Psoas muscle (tissue), 8 donors: ENCODE results near the gene PIGQ. TPM values are rescaled to one million over a fixed set of nuclear protein-coding genes. Genes with fewer than 3 reads are reported as not detected.

Experiments
- ATAC-seq, 4 donors: fragments of 200-7000 bp; cut with Tn5 transposase; one replicate each; pipeline ENCODE4 v1.9.1; 2020; ENCODE audit warnings: moderate library complexity in 3 of 4, mild to moderate bottlenecking in 2 of 4
- DNase-seq, 2 donors: peaks; one replicate each; pipeline ENCODE4 v3.0.0-alpha.2; 2020
- H3K27ac ChIP-seq: fragments of 200-600 bp; one replicate; pipeline ENCODE4 v1.8.0; 2022
- H3K27me3 ChIP-seq, 3 donors: fragments of 200-600 bp in 1 of 3; one replicate each; pipeline versions ENCODE4 v1.6.1 to v1.8.0; 2013 to 2022; ENCODE audit warnings: low read length in 2 of 3, mild to moderate bottlenecking in 2 of 3, moderate library complexity in 1 of 3; ENCODE audit not compliant: insufficient read depth in 3 of 3
- H3K36me3 ChIP-seq, 2 donors: fragments of 200-600 bp in 1 of 2; one replicate each; pipeline versions ENCODE4 v1.6.1 to v1.8.0; 2013 to 2022; ENCODE audit warnings: low read depth in 1 of 2, mild to moderate bottlenecking in 1 of 2, moderate library complexity in 1 of 2; ENCODE audit not compliant: insufficient read depth in 1 of 2
- H3K4me1 ChIP-seq: fragments of 200-600 bp; one replicate; pipeline ENCODE4 v1.8.0; 2022
- H3K4me3 ChIP-seq: fragments of 200-600 bp; one replicate; pipeline ENCODE4 v1.8.0; 2022; ENCODE audit warnings: mild to moderate bottlenecking
- H3K9me3 ChIP-seq: fragments of 200-600 bp; one replicate; pipeline ENCODE4 v1.8.0; 2022
- CTCF ChIP-seq: fragments of 200-600 bp; IDR thresholded peaks from one replicate; pipeline ENCODE4 v1.8.0; 2022; ENCODE audit warnings: antibody characterized with exemption
- WGBS, 3 donors: extraction: QIAGEN DNeasy Blood & Tissue Kit; methylation state at CpG; one replicate each; pipeline versions ENCODE4 v1.1.6 to v1.1.7; 2013; 5-methylcytosine and 5-hydroxymethylcytosine counted together
- intact Hi-C, 2 donors: fragments of 100-400 bp; cut with DNase I; formaldehyde crosslinking; loops; one replicate each; pipeline versions ENCODE4 v1.11.0 to v1.14.2; 2022
- polyA plus RNA-seq, 3 donors: library from polyadenylated mRNA; stranded (reverse); fragments of 200-250 nt; gene quantifications; one replicate each; pipeline ENCODE4 v1.2.3, GENCODE V29; 2013
- total RNA-seq, 4 donors: library from RNA; stranded (reverse); fragmentation: NEBNext Ultra II Directional in 2 of 4; extraction: Animal tissue kit (Norgen Biotek cat#: 25700) in 2 of 4; gene quantifications; one replicate each; pipeline versions ENCODE4 v1.2.1 to v1.2.4, GENCODE V29; 2021 to 2023
- donor health status: healthy with polysubstance abuse.
- donor health status: DM: no; HTN: no; CAD: no; lungs with moderate emphysema.
- donor health status: Bipolar disorder and iron deficiency.
- donor health status: healthy.
- donor health status: DM: yes; HTN: yes; CAD: no.
- donor health status: DM: no; HTN: no; CAD: no.
- donor health status: DM: no; HTN: no; CAD: no.
- donor health status: DM: yes; HTN: yes; CAD: no.

The PIGQ gene
- total and polyA plus RNA-seq, 7 donors: 18.3 to 39.9 (median 26.3) TPM

GRCh38 chr16:591231-591630, 21.5 kb downstream of the PIGQ start:
- peaks cover 70% of the 10 kb centered on the region for H3K4me1 ChIP-seq
- 70 to 92% (median 77%) methylated on average over 8 of the region's 8 CpGs for WGBS, 3 donors
- TF ChIP-seq CTCF: no peak
- no peaks in the 10 kb centered on the region for H3K27me3 ChIP-seq
- peak overlapping the region; percentile 95 for H3K27ac ChIP-seq
- H3K4me3 ChIP-seq: peak overlapping the region; percentile 96
- H3K9me3 ChIP-seq: no peaks in the 10 kb centered on the region
- ATAC-seq (no peak), DNase-seq (no peak)
- intact Hi-C loops: loop anchor here (5.0 kb wide), 2 partner anchors 36 to 41 kb away; partner anchors contain the start of gene WFIKKN1 (in 1 of the 2)
- H3K36me3 ChIP-seq: peaks cover 0 to 4% of the 10 kb centered on the region in 2 donors

- Histone ChIP-seq H3K27me3 (no peaks in the 10 kb centered on the region), H3K36me3 (peaks cover 0 to 4% of the 10 kb centered on the region in 2 donors), H3K4me3 (peak overlapping the region; percentile 96), H3K9me3 (no peaks in the 10 kb centered on the region), H3K4me1 (peaks cover 66% of the 10 kb centered on the region), H3K27ac (peak overlapping the region; percentile 95)
- no peak for DNase-seq
- TF ChIP-seq CTCF: no peak
- 61 to 81% (median 66%) methylated on average over 15 of the region's 15 CpGs for WGBS, 3 donors
- intact Hi-C loops: loop anchor here (5.0 kb wide), 2 partner anchors 35 to 40 kb away; partner anchors contain the start of gene WFIKKN1 (in 1 of the 2)
- no peak for ATAC-seq
Measured at GRCh38 chr16:591892-592517, 22.2 kb downstream of the PIGQ start.

GRCh38 chr16:592518-593306, 22.9 kb downstream of the PIGQ start:
- ATAC-seq: peak; percentile 32 to 59 (median 53)
- H3K27ac ChIP-seq: peak overlapping the region; percentile 95
- 25 to 50% (median 28%) methylated on average over 24 of the region's 24 CpGs for WGBS, 3 donors

GRCh38 chr16:593406-593805, 23.6 kb downstream of the PIGQ start:
- intact Hi-C loops: loop anchor here (5.0 kb wide), 2 partner anchors 34 to 39 kb away; partner anchors contain the start of gene WFIKKN1 (in 1 of the 2)
- peaks cover 52% of the 10 kb centered on the region for H3K4me1 ChIP-seq
- TF ChIP-seq CTCF: no peak
- H3K36me3 ChIP-seq: peaks cover 0 to 4% of the 10 kb centered on the region in 2 donors
- 66 to 80% (median 71%) methylated on average over 9 of the region's 9 CpGs for WGBS, 3 donors
- H3K4me3 ChIP-seq: peak overlapping the region; percentile 96
- H3K9me3 ChIP-seq: no peaks in the 10 kb centered on the region
- ATAC-seq: no peak
- DNase-seq: no peak
- no peaks in the 10 kb centered on the region for H3K27me3 ChIP-seq
- peak overlapping the region; percentile 95 for H3K27ac ChIP-seq

More at GRCh38 chr16:592518-593306, 22.9 kb downstream of the PIGQ start:
- Histone ChIP-seq H3K4me1 (peaks cover 59% of the 10 kb centered on the region), H3K4me3 (peak overlapping the region; percentile 96), H3K9me3 (no peaks in the 10 kb centered on the region), H3K36me3 (peaks cover 0 to 4% of the 10 kb centered on the region in 2 donors), H3K27me3 (no peaks in the 10 kb centered on the region)
- DNase-seq: peak; percentile 74 to 89
- TF ChIP-seq CTCF: peak; percentile 47
- intact Hi-C loops: loop anchor here (5.0 kb wide), 2 partner anchors 35 to 40 kb away; partner anchors contain the start of gene WFIKKN1 (in 1 of the 2)
